GM12873 (cell line): ENCODE measurements around the gene STARD10.

Experiments
- CTCF ChIP-seq: IDR thresholded peaks from 2 replicates; pipeline ENCODE4 v1.5.1; 2012; ENCODE audit warnings: low read depth, mild to moderate bottlenecking, moderate library complexity, low read length, control low read depth; ENCODE audit not compliant: insufficient read depth; ENCODE audit errors: missing control alignments

The STARD10 gene

GRCh38 chr11:72812604-72812966 lies 18.7 kb upstream of the STARD10 start:
- no peak for TF ChIP-seq CTCF

DNA sequence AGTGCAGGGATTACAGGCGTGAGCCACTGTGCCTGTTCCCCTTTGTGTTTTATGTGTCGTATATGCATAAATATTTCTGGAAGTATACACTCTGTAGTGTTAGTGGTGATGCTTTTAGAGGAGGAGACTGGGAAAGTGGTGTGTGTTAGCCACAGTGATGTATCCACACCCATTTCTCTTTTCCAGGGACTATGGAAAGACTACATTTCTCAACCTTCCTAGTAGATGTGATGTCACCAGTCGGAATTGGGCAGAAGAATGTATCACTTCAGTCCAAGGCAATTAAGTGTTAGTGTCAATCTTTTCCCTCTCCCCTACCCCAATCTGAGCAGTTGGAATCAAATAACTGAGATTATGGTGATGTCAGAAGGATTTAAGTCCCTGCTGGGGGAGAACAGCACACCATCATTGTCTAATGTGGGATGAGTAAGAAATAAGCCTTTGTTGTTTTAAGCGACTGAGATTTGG lies 14.5 kb upstream of the STARD10 start:
- TF ChIP-seq CTCF, result no peak

DNA sequence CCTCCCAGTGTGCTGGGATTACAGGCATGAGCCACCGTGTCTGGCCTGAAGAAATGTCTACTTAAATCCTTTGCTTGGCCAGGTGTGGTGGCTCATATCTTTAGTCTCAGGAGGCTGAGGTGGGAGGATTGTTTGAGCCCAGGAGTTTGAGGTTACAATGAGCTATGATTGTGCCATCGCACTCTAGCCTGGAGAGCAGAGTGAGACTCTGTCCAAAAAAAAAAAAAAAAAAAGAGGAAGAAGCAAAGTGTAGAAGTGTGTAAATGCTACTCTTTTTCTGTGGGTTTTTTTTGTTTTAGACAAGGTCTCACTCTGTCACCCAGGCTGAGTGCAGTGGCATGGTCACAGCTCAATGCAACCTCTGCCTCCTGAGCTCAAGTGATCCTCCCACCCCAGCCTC lies 13.9 kb upstream of the STARD10 start:
- TF ChIP-seq CTCF, result no peak

DNA sequence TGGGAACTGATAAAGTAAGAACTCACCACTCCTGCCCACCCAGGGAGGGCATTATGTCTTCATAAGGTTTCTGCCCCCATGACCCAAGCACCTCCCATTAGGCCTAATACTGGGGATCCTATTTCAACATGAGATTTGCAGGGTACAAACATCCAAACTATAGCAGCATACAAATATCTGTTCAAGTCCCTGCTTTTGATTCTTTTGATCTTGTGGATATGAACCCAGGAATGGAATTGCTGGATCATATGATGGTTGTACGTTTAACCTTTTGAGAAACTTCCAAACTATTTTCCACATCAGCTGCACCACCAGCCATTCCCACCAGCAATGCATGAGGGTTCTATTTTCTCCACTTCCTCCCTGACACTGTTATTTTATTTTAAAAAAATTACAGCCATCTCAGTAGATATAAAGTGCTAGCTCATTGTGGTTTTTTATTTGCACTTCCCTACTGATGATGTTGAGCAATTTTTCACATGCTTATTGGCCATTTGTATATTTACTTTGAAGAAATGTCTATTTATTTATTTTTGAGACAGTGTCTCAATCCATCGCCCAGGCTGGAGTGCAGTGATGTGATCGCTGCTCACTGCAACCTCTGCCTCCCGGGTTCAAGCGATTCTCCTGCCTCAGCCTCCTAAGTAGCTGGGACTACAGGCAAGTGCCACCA lies 13.3 kb upstream of the STARD10 start:
- TF ChIP-seq CTCF, result no peak

- TF ChIP-seq CTCF, result no peak
These were observed 11.4 kb upstream of the STARD10 start for GRCh38 chr11:72805216-72805615.

- no peak for TF ChIP-seq CTCF
These were observed 9.0 kb upstream of the STARD10 start for GRCh38 chr11:72802822-72803221.

DNA sequence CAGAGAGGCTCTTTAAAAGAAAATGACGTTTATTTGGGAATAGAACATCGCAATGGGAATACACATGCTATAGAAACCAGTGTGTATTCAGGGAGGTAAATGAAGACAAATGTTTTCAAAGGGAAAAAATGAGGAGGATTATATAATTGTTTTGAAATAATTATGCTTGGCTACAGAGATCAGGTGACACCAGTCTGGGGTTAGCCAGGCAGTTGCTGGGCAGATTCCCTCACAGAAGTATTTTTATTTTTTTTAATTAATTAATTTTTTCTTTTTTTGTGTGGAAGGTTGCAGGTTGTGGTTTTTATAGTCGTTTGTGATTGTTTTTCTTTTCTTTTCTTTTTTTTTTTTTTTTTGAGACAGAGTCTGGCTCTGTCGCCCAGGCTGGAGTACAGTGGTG lies 5.6 kb upstream of the STARD10 start:
- TF ChIP-seq CTCF, result no peak

DNA sequence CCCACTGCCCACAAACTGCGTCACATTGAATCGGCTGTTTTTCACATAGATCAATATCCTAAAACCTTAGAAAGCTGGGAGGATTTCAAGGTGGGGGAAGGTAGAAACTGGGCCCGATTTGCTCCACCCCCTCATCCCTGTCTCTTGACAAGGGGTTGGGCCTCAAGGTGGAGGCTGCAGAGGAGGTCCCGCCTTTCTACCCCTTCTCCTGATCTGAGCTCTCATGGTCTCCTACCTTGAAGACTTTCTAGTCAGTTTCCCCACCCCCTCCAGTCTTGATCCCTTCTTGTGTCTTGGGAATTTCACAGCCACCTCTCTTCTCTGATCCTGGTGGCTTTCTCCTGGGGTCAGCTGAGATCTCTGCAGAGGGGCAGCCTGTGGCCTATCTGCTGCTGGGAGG lies 4.5 kb upstream of the STARD10 start:
- no peak for TF ChIP-seq CTCF
